PC-3 (cell line): ENCODE data around the gene OTX2. TPM values are rescaled to one million over a fixed set of nuclear protein-coding genes. Genes with fewer than 3 reads are reported as not detected.

Experiments
- ATAC-seq: fragments of 200-7000 bp; cut with Tn5 transposase; 2 replicates; pipeline ENCODE4 v1.9.1; 2020; ENCODE audit warnings: mild to moderate bottlenecking, moderate library complexity
- BruUV-seq: library from RNA; stranded (reverse); fragments of 400-500 nt; replicated peaks from 2 replicates; lab custom pipeline; 2021; lab: Mats Ljungman, UMichigan
- CTCF ChIA-PET: fragments of 300-600 bp; sonication (Branson Sonifier 250); formaldehyde crosslinking; loops from one replicate; lab custom pipeline; 2022; ENCODE audit warnings: antibody characterized with exemption; lab: Charles Lee
- POLR2A ChIA-PET: fragments of 300-600 bp; sonication (Branson Sonifier 250); formaldehyde crosslinking; loops from one replicate; lab custom pipeline; 2022; ENCODE audit warnings: antibody characterized with exemption; ENCODE audit not compliant: unreplicated experiment; lab: Charles Lee
- DNase-seq: peaks from one replicate; pipeline ENCODE4 v3.0.0-alpha.2; 2015
- H2AFZ ChIP-seq: fragments of 300-600 bp; sonication (generic); 2 replicates; pipeline ENCODE4 v1.6.0; 2016; ENCODE audit warnings: antibody characterized with exemption, low read length
- H3F3A ChIP-seq: fragments of 300-600 bp; sonication (generic); one replicate; pipeline ENCODE4 v1.6.0; 2017; ENCODE audit warnings: antibody characterized with exemption, low read length, control low read depth, mild to moderate bottlenecking; ENCODE audit not compliant: unreplicated experiment
- H3K27ac ChIP-seq: fragments of 300-600 bp; sonication (generic); 2 replicates; pipeline ENCODE4 v1.5.1; 2016; ENCODE audit warnings: mild to moderate bottlenecking, low read length
- H3K27me3 ChIP-seq: fragments of 300-600 bp; sonication (generic); 2 replicates; pipeline ENCODE4 v1.6.1; 2016; ENCODE audit warnings: low read length, mixed read lengths
- H3K36me3 ChIP-seq: fragments of 300-600 bp; sonication (generic); 2 replicates; pipeline ENCODE4 v1.6.1; 2016; ENCODE audit warnings: low read depth, mixed run types, low read length, mixed read lengths
- H3K4me1 ChIP-seq: fragments of 300-600 bp; sonication (generic); 2 replicates; pipeline ENCODE4 v1.5.1; 2016; ENCODE audit warnings: low read length; ENCODE audit not compliant: insufficient read depth
- H3K4me2 ChIP-seq: fragments of 300-600 bp; sonication (generic); 2 replicates; pipeline ENCODE4 v1.6.0; 2016; ENCODE audit warnings: low read length
- H3K4me3 ChIP-seq: fragments of 300-600 bp; sonication (generic); 2 replicates; pipeline ENCODE4 v1.5.1; 2016; ENCODE audit warnings: mild to moderate bottlenecking, low read length, mixed read lengths
- H3K79me2 ChIP-seq: fragments of 300-600 bp; sonication (generic); 2 replicates; pipeline ENCODE4 v1.6.1; 2017; ENCODE audit warnings: low read length, mixed read lengths
- H3K9ac ChIP-seq: fragments of 300-600 bp; sonication (generic); 2 replicates; pipeline ENCODE4 v1.6.0; 2016; ENCODE audit warnings: mild to moderate bottlenecking, low read length
- H3K9me2 ChIP-seq: fragments of 300-600 bp; sonication (generic); replicated peaks from 2 replicates; pipeline ENCODE4 v1.6.1; 2016; ENCODE audit warnings: mixed run types, low read length, mixed read lengths
- H3K9me3 ChIP-seq: fragments of 300-600 bp; sonication (generic); 2 replicates; pipeline ENCODE4 v1.6.1; 2016; ENCODE audit warnings: low read length, mixed read lengths
- H4K20me1 ChIP-seq: fragments of 300-600 bp; sonication (generic); 2 replicates; pipeline ENCODE4 v1.6.1; 2016; ENCODE audit warnings: low read length, mixed read lengths
- EZH2 ChIP-seq: fragments of 300-600 bp; sonication (generic); IDR thresholded peaks from one replicate; pipeline ENCODE4 v1.6.1; 2017; ENCODE audit warnings: antibody characterized with exemption, mild to moderate bottlenecking, low read length; ENCODE audit not compliant: unreplicated experiment
- EZH2phosphoT487 ChIP-seq: fragments of 300-600 bp; sonication (generic); IDR thresholded peaks from 2 replicates; pipeline ENCODE4 v1.6.1; 2018; ENCODE audit warnings: mild to moderate bottlenecking, antibody characterized with exemption, low read length, borderline replicate concordance
- intact Hi-C: fragments of 100-400 bp; cut with micrococcal nuclease; formaldehyde crosslinking; loops from 2 replicates; pipeline ENCODE4 v1.9.0; 2023
- total RNA-seq: library from RNA; depleted of rRNA; stranded (reverse); fragments of >200 nt; gene quantifications from 2 replicates; pipeline ENCODE4 v1.2.3, GENCODE V29; 2014
- TF ChIP-seq, protein P1 (sequence below): fragments of 300-600 bp; sonication (generic); conservative IDR thresholded peaks from 2 replicates; pipeline ENCODE4 v1.5.1; 2017; ENCODE audit warnings: antibody characterized with exemption, low read depth, mild to moderate bottlenecking, low read length

Gene OTX2
- total RNA-seq, 1 experiment from 2014 or later = not detected

DNA sequence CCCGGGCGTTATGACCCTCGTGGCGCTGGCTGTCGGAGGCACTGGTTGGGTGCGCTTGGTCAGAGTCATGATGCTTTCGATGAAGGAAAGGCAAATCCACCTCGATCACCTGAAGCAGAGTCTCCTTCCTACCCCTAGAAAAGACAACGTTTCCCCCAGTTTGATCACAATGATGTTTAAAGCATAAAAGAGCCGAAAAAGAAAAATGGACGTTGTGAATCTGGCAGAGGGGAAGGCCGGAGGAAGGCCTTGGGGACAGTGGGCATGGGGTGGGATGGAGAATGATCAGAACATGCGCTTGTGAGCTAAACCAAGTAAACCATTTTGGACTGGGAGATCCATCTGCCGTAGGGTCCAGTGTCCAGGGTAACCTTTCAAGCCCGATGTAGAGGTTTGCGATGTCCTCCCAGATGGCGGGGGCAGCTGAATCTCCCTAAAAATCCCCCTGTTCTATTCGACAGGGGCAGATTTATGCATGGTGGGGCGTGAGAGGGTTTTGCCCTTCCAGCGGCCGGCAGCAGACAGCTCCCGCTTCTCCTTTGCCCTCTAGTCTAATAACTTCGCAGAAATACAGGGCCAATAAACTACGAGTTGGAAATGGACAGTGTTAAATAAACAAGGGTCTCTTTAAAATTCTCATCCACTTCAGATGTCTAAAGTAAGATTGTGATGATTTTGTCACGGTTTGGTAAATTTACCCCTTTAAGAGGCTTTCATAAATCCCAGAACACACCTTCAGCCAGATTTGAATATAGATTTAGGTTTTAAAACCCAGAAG is 2.3 kb upstream of the OTX2 start:
- Histone ChIP-seq H3K36me3 (no peaks in the 10 kb centered on the region), H2AFZ (no peak overlapping the region), H3K27me3 (peaks cover 96% of the 10 kb centered on the region), H3K9ac (no peak overlapping the region), H3K9me2 (no peaks in the 10 kb centered on the region), H3K4me2 (no peak overlapping the region), H3F3A (no peaks in the 10 kb centered on the region), H3K9me3 (no peaks in the 10 kb centered on the region), H3K79me2 (no peaks in the 10 kb centered on the region), H3K4me3 (no peak overlapping the region), H3K4me1 (no peaks in the 10 kb centered on the region), H3K27ac (no peak overlapping the region), H4K20me1 (no peaks in the 10 kb centered on the region)
- no TSS peak for BruUV-seq
- CTCF ChIA-PET = no interaction called here
- ATAC-seq (no peak), DNase-seq (no peak)
- POLR2A ChIA-PET = no interaction called here
- intact Hi-C loops = no loop called here
- no peak for TF ChIP-seq EZH2phosphoT487
- peak; percentile 50 for TF ChIP-seq EZH2

DNA sequence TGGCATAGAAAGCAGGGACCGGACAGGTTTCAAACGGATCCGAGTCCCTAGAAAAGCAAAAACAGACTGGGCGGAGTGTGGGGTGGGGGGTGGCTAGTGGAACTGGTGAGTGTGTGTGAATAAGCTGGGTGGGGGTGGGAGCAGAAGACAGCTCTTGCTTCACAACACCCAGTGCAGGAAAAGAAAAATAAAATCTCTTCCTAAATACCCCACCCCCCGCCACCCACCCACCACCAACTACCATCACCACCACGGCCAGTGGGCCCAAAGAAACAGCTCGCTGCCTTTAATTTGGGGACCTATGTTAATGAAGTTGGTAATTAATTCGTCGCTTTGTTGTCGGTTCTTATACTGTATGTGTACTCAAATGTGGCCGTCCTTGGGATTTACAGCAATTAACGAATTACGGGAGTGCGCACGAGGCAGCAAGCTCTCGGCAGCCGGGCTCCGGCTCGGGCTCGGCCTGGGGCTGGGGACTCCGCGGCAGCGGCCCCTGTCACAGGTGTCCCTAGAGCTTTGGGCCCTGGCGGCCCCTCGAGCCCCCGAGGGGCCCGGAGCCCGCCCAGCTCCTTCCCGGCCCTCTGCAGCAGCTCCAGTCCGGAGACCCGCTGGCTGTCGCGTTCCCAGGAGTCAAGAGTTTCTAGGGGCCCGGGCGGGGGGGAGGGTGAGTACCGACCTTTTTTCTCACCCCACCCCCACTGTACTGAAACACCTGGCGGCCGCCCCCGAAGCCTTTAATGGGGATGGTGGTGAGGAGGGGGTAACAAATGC is 1.5 kb upstream of the OTX2 start:
- no peaks in the 10 kb centered on the region for H4K20me1 ChIP-seq
- ChIA-PET CTCF (no interaction called here), POLR2A (no interaction called here)
- H3K9me3 ChIP-seq = no peaks in the 10 kb centered on the region
- no peaks in the 10 kb centered on the region for H3K9me2 ChIP-seq
- no TSS peak for BruUV-seq
- DNase-seq (no peak), ATAC-seq (no peak)
- no peak overlapping the region for H3K27ac ChIP-seq
- intact Hi-C loops = no loop called here
- H3K9ac ChIP-seq = no peak overlapping the region
- no peak overlapping the region for H3K4me3 ChIP-seq
- TF ChIP-seq, protein P1, sequence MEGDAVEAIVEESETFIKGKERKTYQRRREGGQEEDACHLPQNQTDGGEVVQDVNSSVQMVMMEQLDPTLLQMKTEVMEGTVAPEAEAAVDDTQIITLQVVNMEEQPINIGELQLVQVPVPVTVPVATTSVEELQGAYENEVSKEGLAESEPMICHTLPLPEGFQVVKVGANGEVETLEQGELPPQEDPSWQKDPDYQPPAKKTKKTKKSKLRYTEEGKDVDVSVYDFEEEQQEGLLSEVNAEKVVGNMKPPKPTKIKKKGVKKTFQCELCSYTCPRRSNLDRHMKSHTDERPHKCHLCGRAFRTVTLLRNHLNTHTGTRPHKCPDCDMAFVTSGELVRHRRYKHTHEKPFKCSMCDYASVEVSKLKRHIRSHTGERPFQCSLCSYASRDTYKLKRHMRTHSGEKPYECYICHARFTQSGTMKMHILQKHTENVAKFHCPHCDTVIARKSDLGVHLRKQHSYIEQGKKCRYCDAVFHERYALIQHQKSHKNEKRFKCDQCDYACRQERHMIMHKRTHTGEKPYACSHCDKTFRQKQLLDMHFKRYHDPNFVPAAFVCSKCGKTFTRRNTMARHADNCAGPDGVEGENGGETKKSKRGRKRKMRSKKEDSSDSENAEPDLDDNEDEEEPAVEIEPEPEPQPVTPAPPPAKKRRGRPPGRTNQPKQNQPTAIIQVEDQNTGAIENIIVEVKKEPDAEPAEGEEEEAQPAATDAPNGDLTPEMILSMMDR = no peak
- no peak for TF ChIP-seq EZH2phosphoT487
- TF ChIP-seq EZH2 = no peak
- H3K79me2 ChIP-seq = no peaks in the 10 kb centered on the region
- peaks cover 96% of the 10 kb centered on the region for H3K27me3 ChIP-seq
- H3K4me1 ChIP-seq = no peaks in the 10 kb centered on the region
- no peak overlapping the region for H2AFZ ChIP-seq
- no peaks in the 10 kb centered on the region for H3K36me3 ChIP-seq
- H3F3A ChIP-seq = no peaks in the 10 kb centered on the region
- no peak overlapping the region for H3K4me2 ChIP-seq

DNA sequence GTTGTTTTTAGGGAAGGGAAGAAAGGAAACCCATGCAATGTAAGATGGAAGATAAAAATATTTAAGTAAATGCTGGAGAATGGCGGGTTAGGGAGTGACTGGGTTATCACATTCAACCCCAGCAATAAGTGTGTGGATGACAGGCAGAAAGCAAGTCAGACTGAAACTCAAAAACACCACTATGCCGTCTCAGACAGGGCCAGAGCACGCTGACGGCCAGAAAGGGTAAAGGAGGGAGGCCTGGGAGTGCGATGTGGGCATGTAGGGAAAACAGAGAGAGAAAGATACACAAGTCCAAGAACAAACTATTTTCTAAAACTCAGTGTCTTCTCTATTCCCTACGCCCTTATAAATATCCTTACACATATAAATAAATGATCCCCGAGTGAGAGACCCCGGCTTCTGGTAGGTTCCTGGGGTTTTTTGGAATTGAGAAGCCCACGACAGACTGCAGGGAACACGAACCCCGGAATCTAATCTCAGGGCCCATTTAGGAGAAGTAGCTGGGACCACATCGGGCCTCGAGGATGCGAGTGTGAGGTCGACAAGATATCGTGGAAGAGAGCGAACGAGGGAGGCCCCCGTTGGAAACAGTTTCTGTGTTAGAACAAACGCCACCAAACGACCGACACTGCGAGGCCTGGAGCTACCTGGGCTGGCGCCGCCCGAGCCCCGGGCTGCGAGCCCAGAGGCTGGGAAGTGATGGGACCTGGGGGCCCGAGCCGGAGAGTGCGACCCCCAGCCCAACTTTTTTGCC is 735 bp upstream of the OTX2 start:
- H3K27ac ChIP-seq = no peak overlapping the region
- H3K4me1 ChIP-seq = no peaks in the 10 kb centered on the region
- H3K27me3 ChIP-seq = peaks cover 97% of the 10 kb centered on the region
- H3K36me3 ChIP-seq = no peaks in the 10 kb centered on the region
- H3K9me3 ChIP-seq = no peaks in the 10 kb centered on the region
- CTCF ChIA-PET = no interaction called here
- intact Hi-C loops = no loop called here
- no peak overlapping the region for H2AFZ ChIP-seq
- DNase-seq (no peak), ATAC-seq (no peak)
- TF ChIP-seq EZH2 (no peak), EZH2phosphoT487 (no peak)
- TF ChIP-seq, protein P1 = no peak
- H3K9ac ChIP-seq = no peak overlapping the region
- no peaks in the 10 kb centered on the region for H4K20me1 ChIP-seq
- H3K4me3 ChIP-seq = no peak overlapping the region
- no peaks in the 10 kb centered on the region for H3K9me2 ChIP-seq
- no peaks in the 10 kb centered on the region for H3F3A ChIP-seq
- no peak overlapping the region for H3K4me2 ChIP-seq
- POLR2A ChIA-PET = no interaction called here
- no TSS peak for BruUV-seq
- H3K79me2 ChIP-seq = no peaks in the 10 kb centered on the region
